ENCODE measurements around the gene DOK3. TPM values are rescaled to one million over a fixed set of nuclear protein-coding genes. Genes with fewer than 3 reads are reported as not detected.
"Not testable (repeated sequence)": the region's sequence is repeated elsewhere in the genome, so short reads cannot be mapped to it uniquely, and the experiment has no call there.

The DOK3 gene
- polyA plus RNA-seq, 1 donor from 2014 or later = 5.5 TPM

- Histone ChIP-seq H3K4me3 (ENCODE audit: low read length) (no peak overlapping the region), H4K20me1 (ENCODE audit: insufficient read depth) (no peaks in the 10 kb centered on the region), H3K27ac (ENCODE audit: low read length) (no peak overlapping the region), H3K27me3 (ENCODE audit: insufficient read depth, low read depth, low read length) (no peaks in the 10 kb centered on the region), H2AFZ (ENCODE audit: low read depth, low read length) (no peak overlapping the region), H3K36me3 (ENCODE audit: insufficient read depth, low read length) (no peaks in the 10 kb centered on the region), H3K9me3 (ENCODE audit: low read length) (no peaks in the 10 kb centered on the region), H3F3A (ENCODE audit: insufficient read depth, low read length, poor library complexity, severe bottlenecking) (no peaks in the 10 kb centered on the region), H3K9ac (ENCODE audit: low read length) (no peak overlapping the region), H3K4me2 (ENCODE audit: low read length) (no peak overlapping the region), H3K9me2 (ENCODE audit: insufficient read depth, low read length) (no peaks in the 10 kb centered on the region), H3K79me2 (replicated peaks; ENCODE audit: insufficient read depth, low read length) (peaks cover 4% of the 10 kb centered on the region)
- no peak for TF ChIP-seq EZH2 (IDR thresholded peaks at IDR 0.05; ENCODE audit: borderline replicate concordance, insufficient read depth, low read length, poor library complexity, severe bottlenecking)
- TF ChIP-seq TAF1 (IDR thresholded peaks at IDR 0.05; ENCODE audit: low read depth) = no peak
- TF ChIP-seq SMC3 (conservative IDR thresholded peaks at IDR 0.05; ENCODE audit: poor library complexity) = no peak
- TF ChIP-seq CTCF (IDR thresholded peaks at IDR 0.05; ENCODE audit: poor library complexity, severe bottlenecking) = no peak
- TF ChIP-seq MXI1 (conservative IDR thresholded peaks at IDR 0.05; ENCODE audit: poor library complexity, severe bottlenecking) = no peak
- no peak for TF ChIP-seq RAD21 (conservative IDR thresholded peaks at IDR 0.05)
- TF ChIP-seq EP300 (conservative IDR thresholded peaks at IDR 0.05; ENCODE audit: poor library complexity, severe bottlenecking) = no peak
- TF ChIP-seq POLR2AphosphoS5 (IDR thresholded peaks at IDR 0.05) = no peak
- no peak for TF ChIP-seq REST (IDR thresholded peaks at IDR 0.05; ENCODE audit: borderline replicate concordance)
Observed at GRCh38 chr5:177536386-177536785, 26.8 kb upstream of the DOK3 start.

- Histone ChIP-seq H3K9ac (ENCODE audit: low read length) (no peak overlapping the region), H3K4me3 (ENCODE audit: low read length) (no peak overlapping the region), H3K27ac (ENCODE audit: low read length) (no peak overlapping the region), H4K20me1 (ENCODE audit: insufficient read depth) (no peaks in the 10 kb centered on the region), H3K79me2 (replicated peaks; ENCODE audit: insufficient read depth, low read length) (peaks cover 4% of the 10 kb centered on the region), H3K4me2 (ENCODE audit: low read length) (no peak overlapping the region), H3K9me2 (ENCODE audit: insufficient read depth, low read length) (no peaks in the 10 kb centered on the region), H2AFZ (ENCODE audit: low read depth, low read length) (no peak overlapping the region), H3F3A (ENCODE audit: insufficient read depth, low read length, poor library complexity, severe bottlenecking) (no peaks in the 10 kb centered on the region), H3K36me3 (ENCODE audit: insufficient read depth, low read length) (no peaks in the 10 kb centered on the region), H3K9me3 (ENCODE audit: low read length) (no peaks in the 10 kb centered on the region), H3K27me3 (ENCODE audit: insufficient read depth, low read depth, low read length) (no peaks in the 10 kb centered on the region)
- no peak for TF ChIP-seq RAD21 (conservative IDR thresholded peaks at IDR 0.05)
- no peak for TF ChIP-seq REST (IDR thresholded peaks at IDR 0.05; ENCODE audit: borderline replicate concordance)
- TF ChIP-seq POLR2AphosphoS5 (IDR thresholded peaks at IDR 0.05) = no peak
- no peak for TF ChIP-seq EP300 (conservative IDR thresholded peaks at IDR 0.05; ENCODE audit: poor library complexity, severe bottlenecking)
- TF ChIP-seq CTCF (IDR thresholded peaks at IDR 0.05; ENCODE audit: poor library complexity, severe bottlenecking) = no peak
- no peak for TF ChIP-seq SMC3 (conservative IDR thresholded peaks at IDR 0.05; ENCODE audit: poor library complexity)
- TF ChIP-seq MXI1 (conservative IDR thresholded peaks at IDR 0.05; ENCODE audit: poor library complexity, severe bottlenecking) = no peak
Observed at GRCh38 chr5:177535125-177535524, 25.5 kb upstream of the DOK3 start.

GRCh38 chr5:177534433-177534832 lies 24.8 kb upstream of the DOK3 start:
- not testable (repeated sequence) for H3K36me3 ChIP-seq (ENCODE audit: insufficient read depth, low read length); H3K9me3 ChIP-seq (ENCODE audit: low read length); H3K9ac ChIP-seq (ENCODE audit: low read length); H4K20me1 ChIP-seq (ENCODE audit: insufficient read depth); H3K79me2 ChIP-seq (replicated peaks; ENCODE audit: insufficient read depth, low read length); H3K27me3 ChIP-seq (ENCODE audit: insufficient read depth, low read depth, low read length); H3K4me3 ChIP-seq (ENCODE audit: low read length); H3K27ac ChIP-seq (ENCODE audit: low read length); H3K9me2 ChIP-seq (ENCODE audit: insufficient read depth, low read length); H3K4me2 ChIP-seq (ENCODE audit: low read length); H2AFZ ChIP-seq (ENCODE audit: low read depth, low read length); H3F3A ChIP-seq (ENCODE audit: insufficient read depth, low read length, poor library complexity, severe bottlenecking)

Data from neural cell (in vitro differentiated cells).